HCT116 (cell line): ENCODE data around the gene FBXL15. TPM values are rescaled to one million over a fixed set of nuclear protein-coding genes. Genes with fewer than 3 reads are reported as not detected.
A peak's percentile ranks its signal among the peaks of the same experiment; 100 is the strongest.

ENCODE experiments used
- ATAC-seq: fragments of 200-7000 bp; cut with Tn5 transposase; 2 replicates; pipeline ENCODE4 v1.9.1; 2020; ENCODE audit warnings: mild to moderate bottlenecking, moderate library complexity
- BruUV-seq: library from RNA; stranded (reverse); fragments of 400-500 nt; replicated peaks from 2 replicates; lab custom pipeline; 2021; lab: Mats Ljungman, UMichigan
- CTCF ChIA-PET: fragments of 300-600 bp; sonication (Branson Sonifier 250); formaldehyde crosslinking; loops from one replicate; lab custom pipeline; 2021; ENCODE audit warnings: antibody characterized with exemption; lab: Charles Lee
- POLR2A ChIA-PET: fragments of 300-600, 350-600 bp; sonication (Branson Sonifier 250); formaldehyde crosslinking; loops from one replicate; lab custom pipeline; 2021; ENCODE audit warnings: antibody characterized with exemption; lab: Charles Lee
- RAD21 ChIA-PET, 2 experiments: fragments of 300-600 bp; sonication (Branson Sonifier 250); formaldehyde crosslinking; loops; one replicate each; lab custom pipeline; 2023; ENCODE audit warnings: low total read pairs in 2 of 2; ENCODE audit not compliant: uncharacterized antibody in 2 of 2, unreplicated experiment in 2 of 2, low non-redundant PET in 1 of 2; lab: Charles Lee
- DNase-seq: peaks from one replicate; pipeline ENCODE4 v3.0.0-alpha.2; 2010; ENCODE audit warnings: low read depth, low spot score
- H2AFZ ChIP-seq: fragments of 200-600 bp; shearing (Covaris generic), sonication (generic); 2 replicates; pipeline ENCODE4 v1.6.1; 2017; ENCODE audit warnings: low read depth, mixed run types, mixed read lengths, antibody characterized with exemption, low read length; ENCODE audit not compliant: poor library complexity, severe bottlenecking
- H3K27ac ChIP-seq: 2 replicates; pipeline ENCODE4 v1.5.1; 2012; ENCODE audit warnings: low read depth, low read length
- H3K27me3 ChIP-seq: fragments of 200-600 bp; sonication (generic); 2 replicates; pipeline ENCODE4 v1.6.1; 2016; ENCODE audit warnings: mixed run types, low read length, mixed read lengths; ENCODE audit not compliant: insufficient read depth
- H3K36me3 ChIP-seq, 2 experiments: fragments of 200-500 bp in 1 of 2; fragments of 200-600 bp in 1 of 2; sonication (Bioruptor generic) in 1 of 2; sonication (generic) in 1 of 2; 2 replicates each; pipeline versions ENCODE4 v1.5.1 to v1.6.1; 2014 to 2016; ENCODE audit warnings: low read length in 2 of 2, inconsistent platforms in 1 of 2, mixed read lengths in 1 of 2, mixed run types in 1 of 2; ENCODE audit not compliant: insufficient read depth in 2 of 2, control insufficient read depth in 1 of 2
- H3K4me1 ChIP-seq, 2 experiments: fragments of 200-600 bp in 1 of 2; sonication (generic) in 1 of 2; 2 replicates each; pipeline versions ENCODE4 v1.5.1 to v1.6.1; 2012 to 2017; ENCODE audit warnings: low read length in 2 of 2, inconsistent platforms in 1 of 2, mild to moderate bottlenecking in 1 of 2, mixed read lengths in 1 of 2, mixed run types in 1 of 2, moderate library complexity in 1 of 2; ENCODE audit not compliant: insufficient read depth in 2 of 2, control insufficient read depth in 1 of 2
- H3K4me2 ChIP-seq: fragments of 200-600 bp; sonication (generic); 2 replicates; pipeline ENCODE4 v1.6.1; 2017; ENCODE audit warnings: mixed run types, low read length, mixed read lengths
- H3K4me3 ChIP-seq, 2 experiments: fragments of 200-600 bp in 1 of 2; sonication (generic) in 1 of 2; replicated peaks in 1 of 2; 2 replicates each; pipeline ENCODE4 v1.5.1; 2011 to 2016; ENCODE audit warnings: low read length in 2 of 2, control low read depth in 1 of 2, low read depth in 1 of 2, mild to moderate bottlenecking in 1 of 2, mixed read lengths in 1 of 2, mixed run types in 1 of 2
- H3K79me2 ChIP-seq: fragments of 200-600 bp; sonication (generic); 2 replicates; pipeline ENCODE4 v1.6.1; 2017; ENCODE audit warnings: mild to moderate bottlenecking, mixed run types, low read length, moderate library complexity, mixed read lengths; ENCODE audit not compliant: insufficient read depth
- H3K9ac ChIP-seq: fragments of 200-600 bp; sonication (generic); 2 replicates; pipeline ENCODE4 v1.6.1; 2016; ENCODE audit warnings: low read length, mixed read lengths
- H3K9me2 ChIP-seq: fragments of 200-600 bp; sonication (generic), shearing (Covaris generic); 2 replicates; pipeline ENCODE4 v1.6.1; 2017; ENCODE audit warnings: mixed run types, mild to moderate bottlenecking, moderate library complexity; ENCODE audit not compliant: insufficient read depth
- H3K9me3 ChIP-seq, 2 experiments: fragments of 200-500 bp in 1 of 2; fragments of 200-600 bp in 1 of 2; sonication (Bioruptor generic) in 1 of 2; sonication (generic) in 1 of 2; 2 replicates each; pipeline ENCODE4 v1.6.1; 2014 to 2017; ENCODE audit warnings: low read length in 2 of 2, mixed read lengths in 2 of 2, inconsistent platforms in 1 of 2, low read depth in 1 of 2, mild to moderate bottlenecking in 1 of 2, mixed run types in 1 of 2, moderate library complexity in 1 of 2; ENCODE audit not compliant: control insufficient read depth in 1 of 2, insufficient read depth in 1 of 2
- H4K20me1 ChIP-seq: fragments of 200-600 bp; sonication (generic), shearing (Covaris generic); 2 replicates; pipeline ENCODE4 v1.6.1; 2017; ENCODE audit warnings: mixed run types, mild to moderate bottlenecking, moderate library complexity; ENCODE audit not compliant: insufficient read depth
- EGR1 ChIP-seq: IDR thresholded peaks from 2 replicates; pipeline ENCODE4 v1.6.1; 2012; ENCODE audit warnings: low read depth
- POLR2A ChIP-seq: IDR thresholded peaks from 2 replicates; pipeline ENCODE4 v1.7.0; 2011; ENCODE audit warnings: borderline replicate concordance; ENCODE audit not compliant: insufficient read depth, insufficient read length; ENCODE audit errors: extremely low read depth
- POLR2AphosphoS5 ChIP-seq: IDR thresholded peaks from 2 replicates; pipeline ENCODE4 v1.6.1; 2011; ENCODE audit warnings: mild to moderate bottlenecking, low read depth, low read length, moderate library complexity
- SP1 ChIP-seq: IDR thresholded peaks from 2 replicates; pipeline ENCODE4 v1.6.1; 2012; ENCODE audit warnings: low read depth
- TCF7L2 ChIP-seq: IDR thresholded peaks from 2 replicates; pipeline ENCODE4 v1.7.0; 2011; ENCODE audit warnings: borderline replicate concordance, inconsistent platforms; ENCODE audit not compliant: insufficient read depth, insufficient read length; ENCODE audit errors: extremely low read depth
- YY1 ChIP-seq: IDR thresholded peaks from 2 replicates; pipeline ENCODE4 v1.6.1; 2011; ENCODE audit warnings: low read length, low read depth, moderate library complexity, mild to moderate bottlenecking; ENCODE audit not compliant: insufficient replicate concordance; ENCODE audit errors: extremely low read depth
- ZBTB33 ChIP-seq: IDR thresholded peaks from 2 replicates; pipeline ENCODE4 v1.6.1; 2011; ENCODE audit warnings: mild to moderate bottlenecking, low read length, moderate library complexity; ENCODE audit not compliant: insufficient replicate concordance; ENCODE audit errors: extremely low read depth
- ZFX ChIP-seq: fragments of 450-650 bp; IDR thresholded peaks from 2 replicates; pipeline ENCODE4 v1.6.1; 2017
- intact Hi-C: fragments of 100-400 bp; cut with micrococcal nuclease; formaldehyde crosslinking; loops from 2 replicates; pipeline ENCODE4 v1.10.0; 2022
- total RNA-seq: library from RNA; stranded (reverse); gene quantifications from one replicate; pipeline ENCODE4 v1.2.1, GENCODE V29; 2021; ENCODE audit not compliant: unreplicated experiment
- TF ChIP-seq, protein P1 (sequence below): IDR thresholded peaks from 2 replicates; pipeline ENCODE4 v1.6.1; 2012

Gene FBXL15
- total RNA-seq, 1 experiment from 2014 or later: 21.1 TPM

DNA sequence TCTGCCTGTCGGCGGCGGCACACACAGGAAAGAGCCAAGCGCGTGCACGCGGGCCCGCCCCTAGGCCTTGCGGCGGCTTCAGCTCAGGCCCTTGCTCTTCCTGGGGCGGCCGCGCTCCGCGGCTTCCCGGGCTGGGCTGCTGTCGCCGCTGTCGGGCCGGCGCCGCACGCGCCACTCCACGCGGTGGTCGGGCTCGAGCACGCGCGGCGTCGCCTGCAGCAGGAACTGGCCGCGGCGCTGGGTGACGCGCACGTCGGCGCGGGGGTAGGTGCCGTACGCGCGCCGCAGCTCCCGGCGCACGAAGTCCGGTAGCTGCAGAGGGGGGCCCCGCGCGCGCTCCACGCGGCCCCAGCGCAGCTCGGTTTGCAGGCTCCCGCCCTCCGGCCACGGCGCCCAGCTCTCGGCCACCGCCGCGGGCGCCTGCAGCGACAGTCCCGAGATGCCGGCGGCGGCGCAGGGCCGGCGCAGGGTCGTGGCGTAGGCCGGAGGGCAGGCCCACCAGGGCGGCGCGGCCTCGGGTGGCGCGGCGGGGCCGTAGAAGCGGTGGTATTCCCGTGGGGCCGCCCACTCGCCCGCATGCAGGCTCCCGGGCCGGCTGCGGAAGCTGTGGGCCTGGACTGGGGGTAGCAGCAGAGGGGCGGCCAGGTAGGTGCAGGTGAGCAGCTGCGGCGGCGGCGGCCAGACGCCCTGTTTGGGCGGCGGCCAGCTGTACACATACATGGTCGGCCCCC lies 29.9 kb downstream of the FBXL15 start:
- H3K4me2 ChIP-seq: peak overlapping the region; percentile 98
- peaks cover 35% of the 10 kb centered on the region for H3K79me2 ChIP-seq
- TF ChIP-seq SP1 (no peak), EGR1 (no peak), POLR2AphosphoS5 (peak; percentile 97), YY1 (peak; percentile 34), POLR2A (peak; percentile 94), TCF7L2 (peak; percentile 82), ZBTB33 (peak; percentile 44), ZFX (peak; percentile 99)
- TF ChIP-seq, protein P1, sequence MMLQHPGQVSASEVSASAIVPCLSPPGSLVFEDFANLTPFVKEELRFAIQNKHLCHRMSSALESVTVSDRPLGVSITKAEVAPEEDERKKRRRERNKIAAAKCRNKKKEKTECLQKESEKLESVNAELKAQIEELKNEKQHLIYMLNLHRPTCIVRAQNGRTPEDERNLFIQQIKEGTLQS: no peak
- TF ChIP-seq, all 23 proteins: peak for 6
- H3K4me1 ChIP-seq: peaks cover 28 to 38% of the 10 kb centered on the region in 2 experiments
- peak; percentile 76 for ATAC-seq
- ChIA-PET CTCF (interaction anchor here (0.9 to 2.7 kb wide), 6 partner anchors 10 to 281 kb away, joined by 3 to 16 read pairs (median 3); no protein-coding TSS in a partner anchor), POLR2A (interaction anchor here (0.6 to 6.1 kb wide), 9 partner anchors 10 to 194 kb away, joined by 3 to 39 read pairs (median 5); partner anchors contain the start of genes CUEDC2, FBXL15 and TRIM8), RAD21 (interaction anchor here (0.9 to 1.6 kb wide), 3 partner anchors 28 to 133 kb away, joined by 3 to 4 read pairs (median 3); no protein-coding TSS in a partner anchor)
- no peaks in the 10 kb centered on the region for H4K20me1 ChIP-seq
- peak overlapping the region; percentile 98 for H3K27ac ChIP-seq
- H3K4me3 ChIP-seq: peak overlapping the region; percentile 72 to 100
- peaks cover 3 to 10% of the 10 kb centered on the region in 2 experiments; a peak in 2 of 4 replicates for H3K36me3 ChIP-seq
- H3K27me3 ChIP-seq: no peaks in the 10 kb centered on the region
- H3K9ac ChIP-seq: peak overlapping the region; percentile 97
- no TSS peak for BruUV-seq
- no peak overlapping the region for H2AFZ ChIP-seq
- no peaks in the 10 kb centered on the region for H3K9me2 ChIP-seq
- DNase-seq: peak; percentile 82
- intact Hi-C loops: loop anchor here (2.0 kb wide), 1 partner anchor 56 kb away; the partner anchor contains the start of gene NFKB2
- no peaks in the 10 kb centered on the region for H3K9me3 ChIP-seq
